Left ventricle myocardium inferior (tissue), 1 donor: Measurements from ENCODE around the gene AGPAT3. TPM values are rescaled to one million over a fixed set of nuclear protein-coding genes. Genes with fewer than 3 reads are reported as not detected.

Source experiments
- DNase-seq: peaks from one replicate; pipeline ENCODE4 v3.0.0-alpha.2; 2020
- H3K27ac ChIP-seq: fragments of 200-600 bp; replicated peaks from 2 replicates; pipeline ENCODE4 v1.8.0; 2021
- H3K27me3 ChIP-seq: fragments of 200-600 bp; 2 replicates; pipeline ENCODE4 v1.8.0; 2021; ENCODE audit warnings: low read depth
- H3K36me3 ChIP-seq: fragments of 200-600 bp; 2 replicates; pipeline ENCODE4 v1.8.0; 2021
- H3K4me1 ChIP-seq: fragments of 200-600 bp; 2 replicates; pipeline ENCODE4 v1.8.0; 2021
- H3K4me3 ChIP-seq: fragments of 200-600 bp; 2 replicates; pipeline ENCODE4 v1.8.0; 2021; ENCODE audit warnings: mild to moderate bottlenecking, moderate library complexity
- H3K9me3 ChIP-seq: fragments of 200-600 bp; replicated peaks from 2 replicates; pipeline ENCODE4 v1.8.0; 2021
- CTCF ChIP-seq: fragments of 200-600 bp; IDR thresholded peaks from 2 replicates; pipeline ENCODE4 v1.8.0; 2021; ENCODE audit warnings: antibody characterized with exemption, mild to moderate bottlenecking, borderline replicate concordance
- intact Hi-C: fragments of 100-400 bp; cut with micrococcal nuclease; formaldehyde crosslinking; loops from one replicate; pipeline ENCODE4 v1.11.0; 2022
- total RNA-seq: library from RNA; stranded (reverse); fragmentation: NEBNext Ultra II Directional; extraction: Animal tissue kit (Norgen Biotek cat#: 25700); gene quantifications from one replicate; pipeline ENCODE4 v1.2.1, GENCODE V29; 2021
- donor health status: DM: no; HTN: yes; CAD: no; lungs with severe emphysema.

The AGPAT3 gene
- total RNA-seq, 1 donor from 2014 or later = 79.6 TPM

DNA sequence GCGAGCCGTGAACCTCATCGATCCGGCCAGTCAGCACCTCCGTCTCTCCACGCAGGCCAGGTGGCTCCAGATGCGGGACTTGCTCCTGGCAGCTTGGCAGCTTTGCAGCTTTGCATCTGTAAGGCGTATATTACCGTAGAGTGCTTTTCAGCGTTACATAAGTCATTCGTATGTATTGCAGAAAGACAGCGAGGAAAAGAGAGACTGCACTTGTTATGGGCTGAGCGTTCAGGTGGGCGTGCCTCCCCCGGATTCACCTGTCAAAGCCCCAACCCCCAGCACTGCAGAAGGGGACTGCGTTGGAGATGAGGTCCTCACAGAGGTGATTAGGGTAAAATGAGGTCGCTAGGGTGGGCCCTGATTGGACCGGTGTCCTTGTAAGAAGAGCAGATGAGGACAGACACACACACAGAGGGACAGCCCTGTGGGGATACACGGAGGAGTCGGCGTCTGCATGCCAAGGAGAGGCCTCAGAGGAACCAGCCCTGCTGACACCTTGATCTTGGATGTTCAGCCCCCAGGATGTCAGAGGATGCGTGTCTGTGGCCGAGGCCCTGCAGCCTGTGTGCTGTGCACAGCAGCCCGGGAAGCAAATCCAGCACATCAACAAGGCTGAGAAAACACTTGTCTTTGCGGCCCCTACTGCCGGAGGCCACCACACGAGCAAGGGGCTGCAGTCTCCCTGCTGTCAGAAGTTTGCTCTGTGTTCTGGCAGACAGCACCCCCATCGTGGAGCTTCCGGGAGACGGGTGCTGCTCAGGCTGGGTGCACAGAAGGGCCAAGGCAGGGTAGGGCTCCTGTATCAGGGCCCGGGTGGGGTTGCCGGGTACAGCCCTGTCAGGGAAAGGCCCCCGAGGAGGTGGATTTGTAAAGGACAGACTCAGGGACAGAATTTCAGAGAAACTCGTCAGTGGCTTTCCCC is 10.9 kb upstream of the AGPAT3 start:
- no peaks in the 10 kb centered on the region for H3K4me1 ChIP-seq
- TF ChIP-seq CTCF = no peak
- intact Hi-C loops = no loop called here
- DNase-seq = no peak
- no peak overlapping the region for H3K4me3 ChIP-seq
- H3K36me3 ChIP-seq = no peaks in the 10 kb centered on the region
- no peaks in the 10 kb centered on the region for H3K9me3 ChIP-seq
- no peak overlapping the region for H3K27ac ChIP-seq
- no peaks in the 10 kb centered on the region for H3K27me3 ChIP-seq

DNA sequence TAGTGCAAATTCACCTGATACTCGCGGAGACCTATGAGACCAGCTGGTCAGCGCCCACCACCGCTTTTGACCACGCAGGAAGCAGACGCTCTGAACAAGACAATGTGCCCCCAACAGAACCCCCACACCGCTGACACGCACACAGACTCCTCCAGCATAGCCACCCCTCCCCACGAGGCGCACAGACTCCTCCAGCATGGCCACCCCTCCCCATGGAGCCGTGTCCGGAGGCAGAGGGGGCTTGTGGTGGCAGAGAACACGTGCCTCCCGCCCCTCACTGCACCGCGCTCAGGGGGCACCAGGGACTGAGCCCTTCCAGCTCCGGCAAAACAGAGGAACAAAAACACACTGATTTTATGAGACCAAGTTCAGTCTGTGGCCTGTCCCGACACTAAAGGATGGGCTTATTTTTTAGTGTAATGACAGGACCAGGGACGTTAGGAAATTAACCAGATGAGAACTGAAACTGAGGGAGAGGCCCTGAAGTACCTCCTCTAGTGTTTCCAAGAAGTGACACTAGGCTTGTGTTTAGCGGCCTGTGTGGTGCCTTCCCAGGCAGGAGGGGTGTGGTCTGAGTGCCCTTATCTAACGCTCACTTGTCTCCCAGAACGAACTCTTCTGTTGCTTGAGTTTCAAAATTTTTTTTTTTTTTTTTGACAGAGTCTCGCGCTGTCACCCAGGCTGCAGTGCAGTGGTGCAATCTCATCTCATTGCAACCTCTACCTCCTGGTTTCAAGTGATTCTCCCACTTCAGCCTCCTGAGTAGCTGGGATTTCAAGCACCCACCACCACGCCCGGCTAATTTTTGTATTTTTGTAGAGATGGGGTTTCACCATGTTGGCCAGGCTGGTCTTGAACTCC is 10.0 kb upstream of the AGPAT3 start:
- Histone ChIP-seq H3K4me1 (peaks cover 5% of the 10 kb centered on the region), H3K27me3 (no peaks in the 10 kb centered on the region), H3K4me3 (no peak overlapping the region), H3K9me3 (no peaks in the 10 kb centered on the region), H3K27ac (no peak overlapping the region), H3K36me3 (no peaks in the 10 kb centered on the region)
- TF ChIP-seq CTCF = no peak
- DNase-seq = no peak
- intact Hi-C loops = no loop called here

GRCh38 chr21:43855955-43856354 is 9.1 kb upstream of the AGPAT3 start:
- Histone ChIP-seq H3K4me3 (no peak overlapping the region), H3K36me3 (no peaks in the 10 kb centered on the region), H3K9me3 (no peaks in the 10 kb centered on the region), H3K27ac (no peak overlapping the region), H3K4me1 (peaks cover 14% of the 10 kb centered on the region), H3K27me3 (no peaks in the 10 kb centered on the region)
- DNase-seq = no peak
- intact Hi-C loops = no loop called here
- TF ChIP-seq CTCF = no peak

DNA sequence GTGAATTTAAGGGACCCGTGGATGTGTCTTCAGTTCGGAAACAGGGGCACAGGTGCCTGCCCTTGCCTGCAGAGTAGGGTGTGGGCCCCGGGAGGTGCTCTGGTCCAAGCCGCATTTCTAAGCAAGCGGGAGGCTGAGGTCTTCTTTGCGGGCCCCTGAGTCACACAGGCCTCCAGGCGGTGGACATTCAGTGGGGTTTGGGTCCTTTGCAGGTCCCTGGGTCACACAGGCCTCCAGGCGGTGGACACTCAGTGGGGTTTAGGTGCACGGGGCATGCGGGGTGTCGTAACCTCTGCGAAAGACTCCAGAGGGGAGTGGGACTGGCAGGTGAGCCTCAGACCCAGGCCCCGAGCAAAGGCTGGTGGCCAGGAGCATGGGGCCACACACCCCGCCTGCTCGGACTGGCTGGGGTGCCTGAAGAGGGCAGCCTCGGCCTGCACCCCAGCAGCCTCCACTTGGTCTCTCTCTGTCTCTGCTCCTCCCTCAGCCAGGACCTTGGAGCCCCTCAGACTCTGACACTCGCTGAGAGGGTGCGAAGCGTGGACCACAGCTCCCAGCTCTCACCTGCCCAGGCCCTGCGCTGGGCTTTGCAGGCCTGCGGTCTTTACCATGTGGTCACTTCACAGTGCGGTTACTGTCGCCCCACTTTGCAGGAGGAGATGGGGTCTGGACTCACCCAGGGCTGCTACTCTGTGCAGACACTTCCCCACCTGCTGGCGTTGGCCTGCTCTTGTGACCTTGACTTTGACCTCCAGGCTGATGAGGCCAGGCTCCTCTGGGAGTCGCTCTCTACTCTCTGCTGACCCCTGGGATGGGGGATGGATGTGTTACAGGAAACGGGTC is 6.0 kb upstream of the AGPAT3 start:
- Histone ChIP-seq H3K27ac (no peak overlapping the region), H3K27me3 (no peaks in the 10 kb centered on the region), H3K4me3 (no peak overlapping the region), H3K36me3 (no peaks in the 10 kb centered on the region), H3K9me3 (no peaks in the 10 kb centered on the region), H3K4me1 (peaks cover 20% of the 10 kb centered on the region)
- intact Hi-C loops = no loop called here
- TF ChIP-seq CTCF = no peak
- DNase-seq = no peak

- no peaks in the 10 kb centered on the region for H3K27me3 ChIP-seq
- peaks cover 26% of the 10 kb centered on the region for H3K4me1 ChIP-seq
- no peaks in the 10 kb centered on the region for H3K36me3 ChIP-seq
- H3K4me3 ChIP-seq = no peak overlapping the region
- peak overlapping the region; percentile 52 for H3K27ac ChIP-seq
- H3K9me3 ChIP-seq = no peaks in the 10 kb centered on the region
- no peak for DNase-seq
- intact Hi-C loops = no loop called here
- no peak for TF ChIP-seq CTCF
These were observed 5.2 kb upstream of the AGPAT3 start for GRCh38 chr21:43859747-43860214.
